ENCODE results near the gene IMMP2L.

GRCh38 chr7:111051832-111052231, 510.5 kb downstream of the IMMP2L start:
- TF ChIP-seq CTCF (IDR thresholded peaks at IDR 0.05 in 4 of 5, conservative IDR thresholded peaks at IDR 0.05 in 1 of 5) = no peak
- TF ChIP-seq POLR2A (IDR thresholded peaks at IDR 0.05) = no peak

Measured in gastrocnemius medialis (tissue), 4 donors.